CD4-positive, alpha-beta T cell treated with Interleukin-15 for 1 hour (primary cell): ENCODE results near the gene RSPO4.
"Not testable (repeated sequence)": the region's sequence is repeated elsewhere in the genome, so short reads cannot be mapped to it uniquely, and the experiment has no call there.

ENCODE experiments used
- DNase-seq: peaks from one replicate; pipeline ENCODE4 v3.0.0-alpha.2; 2020

Gene RSPO4

DNA sequence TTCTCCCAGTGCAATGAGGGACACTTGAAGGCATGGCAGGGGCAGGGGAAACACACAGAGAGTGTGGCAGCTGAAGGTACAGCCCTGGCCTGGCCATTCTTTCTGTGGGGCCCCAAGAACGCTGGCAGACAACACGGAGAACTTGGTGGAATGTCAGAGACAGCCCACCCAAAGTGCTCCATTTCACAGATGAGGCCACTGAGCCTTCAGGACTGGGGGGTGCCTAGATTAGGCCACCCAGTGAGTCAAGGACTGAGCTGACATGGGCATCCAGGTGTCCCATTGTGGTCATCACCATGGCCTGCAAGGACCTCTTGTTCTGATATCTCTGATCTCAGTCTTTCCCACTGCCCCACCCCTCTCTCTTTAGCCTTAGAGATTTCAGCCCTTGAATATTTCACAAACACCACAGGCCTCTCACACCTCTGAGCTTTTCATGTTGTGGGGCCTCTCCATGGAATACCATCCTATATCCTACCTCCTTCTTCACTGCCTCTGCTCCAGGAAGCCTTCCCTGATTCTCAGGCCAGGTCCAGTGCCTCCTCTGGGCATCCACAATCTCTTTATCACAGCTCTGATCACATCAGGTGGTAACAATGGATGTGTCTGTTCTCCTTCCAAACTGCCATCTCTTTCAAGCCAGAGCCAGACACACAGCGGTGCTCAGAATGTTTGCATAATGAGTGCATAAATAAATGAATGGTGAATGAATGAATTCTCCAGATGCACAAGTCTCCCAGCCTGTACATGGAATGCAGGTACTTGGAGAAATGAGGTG is 2.0 kb upstream of the RSPO4 start:
- DNase-seq = no peak

DNA sequence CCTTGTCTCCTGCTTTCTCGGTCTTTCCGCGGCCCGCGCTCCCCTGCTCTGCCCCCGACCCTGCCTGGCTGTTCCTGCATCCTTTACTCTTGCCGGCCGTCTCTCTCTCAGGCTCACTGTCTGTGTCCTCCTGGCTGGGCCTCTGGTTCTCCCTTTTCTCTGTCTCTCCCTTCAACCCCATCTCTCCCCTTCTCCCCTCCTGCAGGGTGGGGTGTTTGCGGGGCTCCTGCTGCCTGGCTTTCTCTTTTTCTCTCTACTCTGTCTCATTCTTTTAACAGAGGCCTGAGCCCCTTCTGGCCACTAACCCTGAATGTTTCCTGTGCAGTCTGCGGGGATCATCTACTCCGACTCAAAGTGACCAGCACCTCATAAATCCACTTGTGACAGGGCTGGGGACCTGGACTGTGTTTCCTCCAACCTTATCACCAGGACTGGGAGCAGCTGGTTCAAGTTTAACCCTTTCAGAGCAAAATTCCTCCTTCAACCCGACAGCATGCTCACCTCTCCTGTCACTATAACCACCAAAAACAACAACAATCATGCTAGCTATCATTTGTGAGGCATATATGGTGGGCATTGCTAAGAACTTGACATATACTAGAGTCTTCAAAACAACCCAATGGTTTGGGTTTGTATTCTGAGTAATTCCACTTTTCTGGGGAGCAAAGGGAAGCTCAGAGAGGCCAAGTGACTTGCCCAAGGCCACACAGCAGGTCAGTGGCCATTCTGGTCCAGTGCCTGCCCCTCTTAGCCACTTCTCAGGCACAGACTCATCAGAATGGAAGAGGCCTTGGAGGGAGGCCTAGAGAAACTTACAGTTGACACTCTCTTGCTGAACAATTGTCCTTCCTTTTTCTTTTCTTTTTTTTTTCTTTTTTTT is 811 bp upstream of the RSPO4 start:
- DNase-seq = no peak

DNA sequence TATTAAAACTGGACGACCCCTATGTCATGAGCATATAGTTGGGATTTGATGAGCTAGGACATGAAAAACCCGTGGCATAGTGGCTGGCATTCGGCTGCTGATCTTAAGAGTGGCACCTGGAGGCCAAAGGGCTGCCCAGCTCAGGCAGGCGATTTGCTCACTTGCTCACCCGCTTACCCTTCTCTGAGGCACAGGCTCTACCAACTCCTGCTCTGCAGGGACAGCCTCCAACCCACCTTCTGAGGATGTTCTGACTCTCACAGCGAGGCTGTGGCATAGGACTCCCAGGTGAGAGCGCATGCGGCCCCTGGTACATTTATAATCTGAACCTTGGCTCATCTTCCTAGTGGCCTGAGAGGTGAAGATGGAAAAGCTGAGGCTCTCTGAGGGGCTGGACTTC is 995 bp downstream of the RSPO4 start:
- DNase-seq = no peak

DNA sequence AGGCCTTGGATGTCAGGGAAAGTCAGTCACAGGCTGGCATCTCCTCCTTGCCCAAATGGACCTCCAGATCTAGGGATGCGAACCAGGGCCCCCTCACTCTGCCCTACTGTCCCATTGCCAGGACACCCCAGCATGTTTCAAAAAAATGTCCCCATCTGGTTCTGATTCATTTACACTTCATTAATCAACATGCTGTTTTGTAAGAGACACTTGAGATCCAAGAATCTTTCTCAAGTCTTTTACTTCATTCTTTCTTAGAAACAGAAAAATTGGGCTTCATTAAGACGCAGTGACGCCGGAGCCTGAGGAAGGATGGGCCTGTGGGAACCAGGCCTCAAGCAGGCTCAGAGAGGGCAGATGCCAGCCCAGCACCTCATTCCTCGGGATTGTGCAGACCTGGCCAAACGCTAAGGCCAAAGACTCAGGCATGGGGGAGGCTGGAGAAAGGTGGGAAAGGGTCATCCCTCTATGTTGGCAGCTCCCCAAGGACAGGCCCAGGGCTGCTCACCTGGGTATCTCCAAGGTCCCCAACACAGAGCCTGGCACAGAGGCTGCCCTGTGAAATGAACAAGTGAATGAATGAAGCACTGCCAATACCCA is 3.8 kb downstream of the RSPO4 start:
- no peak for DNase-seq

DNA sequence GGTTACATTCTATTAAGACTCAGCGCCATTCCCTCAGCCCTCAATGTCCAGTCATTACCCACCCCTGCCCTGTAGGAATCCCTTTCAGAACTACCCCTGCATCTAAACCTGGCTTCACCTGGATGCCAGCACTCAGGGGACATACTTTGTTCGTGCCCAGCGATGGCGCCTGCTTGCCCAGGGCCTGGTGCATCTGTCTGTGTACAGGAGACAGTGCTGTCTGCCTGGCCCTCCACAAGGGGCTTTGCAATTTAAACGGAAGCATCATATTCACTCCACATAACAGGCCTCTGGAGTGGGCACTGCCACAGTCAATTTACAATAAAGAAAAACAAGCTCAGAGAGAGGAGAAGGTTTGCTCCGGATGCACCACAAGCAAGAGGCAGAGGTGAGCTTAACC is 4.6 kb downstream of the RSPO4 start:
- DNase-seq = no peak

DNA sequence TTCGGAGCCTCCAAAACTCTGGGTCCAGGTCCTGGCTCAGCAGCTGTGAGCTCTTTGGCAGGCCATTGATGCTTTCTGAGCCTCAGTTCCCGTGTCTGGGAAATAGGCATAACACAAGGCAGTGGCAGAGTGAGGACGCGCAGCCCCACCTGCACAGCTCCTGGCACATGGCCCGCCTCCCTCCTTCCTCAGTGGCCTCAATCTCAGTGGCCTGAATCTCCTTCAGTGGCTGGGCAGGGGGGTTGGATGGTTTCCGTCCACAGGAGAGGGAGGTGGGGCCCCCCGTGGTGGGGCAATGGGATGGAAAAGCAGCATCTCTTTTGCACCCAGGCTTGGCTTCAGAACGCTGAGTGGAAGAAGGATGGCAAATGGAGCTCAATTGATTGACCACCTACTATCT is 5.1 kb downstream of the RSPO4 start:
- no peak for DNase-seq

DNA sequence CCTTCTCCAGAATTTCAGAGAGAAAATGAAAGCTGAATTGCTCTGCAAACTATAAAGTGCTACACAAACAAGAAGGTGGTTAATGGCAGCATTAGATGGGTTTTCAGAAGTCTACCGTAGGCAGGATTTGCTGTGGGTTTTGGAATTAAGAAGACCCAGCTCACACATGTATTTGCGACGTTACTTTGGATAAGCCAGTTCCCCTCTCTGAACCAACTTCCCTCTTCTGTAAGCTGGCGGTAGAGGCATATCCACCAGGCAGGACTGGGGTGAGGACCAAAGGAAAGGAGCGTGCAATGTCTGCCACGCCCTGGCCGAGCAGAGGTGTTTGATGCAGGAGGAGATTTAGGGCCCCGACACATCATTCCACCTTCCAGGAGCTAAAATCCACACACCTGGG is 6.9 kb downstream of the RSPO4 start:
- DNase-seq = no peak

DNA sequence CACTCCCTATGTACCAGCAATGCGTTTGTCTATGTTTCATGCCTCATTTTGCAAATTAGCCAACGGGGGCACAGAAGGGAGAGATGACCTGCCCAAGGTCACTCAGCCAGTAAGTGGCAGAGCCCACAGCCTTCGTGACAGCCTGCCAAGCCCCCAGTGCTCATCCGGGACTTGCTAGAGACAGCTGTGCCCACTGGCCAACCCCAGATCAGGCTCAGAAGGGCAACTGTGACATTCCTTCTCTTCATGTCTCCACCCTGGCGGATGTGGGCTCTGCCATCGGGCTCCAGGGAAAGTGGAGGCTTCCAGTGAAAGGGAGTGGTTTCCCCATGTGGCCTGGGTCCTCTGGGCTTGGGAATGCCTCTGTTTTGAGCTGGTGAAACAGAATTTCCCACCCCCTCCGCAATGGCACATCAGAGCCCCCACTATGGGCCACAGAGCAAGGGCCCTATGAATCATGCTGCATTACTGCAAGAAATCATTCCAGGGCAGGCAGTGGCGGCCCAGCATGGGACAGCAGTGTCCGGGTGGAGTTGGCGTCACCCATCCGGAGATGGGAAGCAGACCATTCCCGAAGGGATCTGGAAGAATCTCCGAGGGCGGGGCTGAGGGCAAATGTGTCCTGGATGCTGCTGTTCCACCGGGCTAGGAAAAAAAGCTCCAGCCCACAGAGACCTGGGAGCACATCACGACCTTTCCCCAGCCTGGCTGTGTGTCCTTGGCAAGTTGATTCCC is 9.1 kb downstream of the RSPO4 start:
- DNase-seq = no peak

DNA sequence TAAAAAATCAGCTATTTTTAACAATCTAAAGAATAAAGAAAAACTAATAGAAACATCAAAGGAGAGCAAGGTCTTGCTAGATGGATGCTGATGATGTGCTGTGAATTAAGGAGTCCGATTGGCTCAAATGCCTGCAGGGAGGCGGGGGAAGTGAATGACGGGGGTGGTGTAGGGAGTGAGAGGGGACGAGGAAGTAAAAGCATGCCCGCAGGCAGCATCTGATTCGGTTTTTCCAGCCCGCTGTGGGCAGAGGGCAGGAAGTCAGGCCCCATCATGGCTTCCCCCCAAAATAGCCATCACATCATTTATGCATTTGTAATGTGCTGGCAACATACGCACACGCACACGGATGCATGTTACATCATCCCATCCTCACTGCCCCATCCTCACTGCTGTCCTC is 10.3 kb downstream of the RSPO4 start:
- no peak for DNase-seq

DNA sequence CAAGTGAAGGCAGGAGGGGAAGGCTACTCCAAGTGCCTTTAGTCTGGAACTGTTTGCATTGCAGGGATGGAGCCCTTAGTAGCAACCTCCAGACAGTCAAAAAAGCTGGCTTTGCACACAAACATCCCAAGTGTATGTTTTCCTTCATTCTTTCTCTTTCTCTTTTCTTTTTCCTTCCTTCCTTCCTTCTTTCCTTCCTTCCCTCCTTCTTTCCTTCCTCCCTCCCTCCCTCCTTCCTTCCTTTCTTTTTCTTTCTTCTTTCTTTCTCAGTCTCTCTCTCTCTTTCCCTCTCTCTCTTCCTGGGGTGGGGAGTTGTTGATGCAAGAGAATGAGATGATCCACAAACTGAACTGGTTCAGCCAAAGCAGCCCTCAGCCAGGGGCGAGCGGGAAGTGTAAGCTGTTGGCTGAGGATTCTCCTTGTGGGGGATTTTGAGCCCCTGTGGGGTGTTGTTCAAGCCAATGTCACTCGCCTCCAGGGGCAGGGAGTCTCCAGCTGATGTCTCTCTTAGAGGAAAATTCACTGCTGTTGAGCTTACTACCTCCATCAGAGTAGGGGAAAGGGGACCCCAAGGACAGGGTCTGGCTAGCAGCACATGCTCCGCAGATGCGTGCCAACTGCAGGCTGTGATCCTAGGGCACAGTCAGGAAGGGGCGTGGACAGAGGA is 11.7 kb downstream of the RSPO4 start:
- no peak for DNase-seq

DNA sequence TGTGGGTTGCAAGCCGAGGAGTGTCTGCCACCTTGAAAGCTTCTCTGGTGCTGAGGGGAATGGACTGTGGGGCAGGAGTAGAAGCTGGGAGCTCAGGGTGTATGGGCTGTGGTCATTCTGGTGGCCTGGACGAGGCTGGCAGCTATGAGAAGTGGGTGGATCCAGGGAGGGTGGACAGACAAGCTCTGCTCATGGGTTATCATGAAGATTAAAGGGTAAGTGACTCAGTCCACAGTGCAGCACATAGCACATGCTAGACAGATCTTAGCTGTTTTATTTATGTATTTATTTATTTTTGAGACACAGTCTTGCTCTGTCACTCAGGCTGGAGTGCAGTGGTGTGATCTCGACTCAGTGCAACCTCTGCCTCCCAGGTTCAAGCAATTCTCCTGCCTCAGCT is 13.8 kb downstream of the RSPO4 start:
- no peak for DNase-seq

DNA sequence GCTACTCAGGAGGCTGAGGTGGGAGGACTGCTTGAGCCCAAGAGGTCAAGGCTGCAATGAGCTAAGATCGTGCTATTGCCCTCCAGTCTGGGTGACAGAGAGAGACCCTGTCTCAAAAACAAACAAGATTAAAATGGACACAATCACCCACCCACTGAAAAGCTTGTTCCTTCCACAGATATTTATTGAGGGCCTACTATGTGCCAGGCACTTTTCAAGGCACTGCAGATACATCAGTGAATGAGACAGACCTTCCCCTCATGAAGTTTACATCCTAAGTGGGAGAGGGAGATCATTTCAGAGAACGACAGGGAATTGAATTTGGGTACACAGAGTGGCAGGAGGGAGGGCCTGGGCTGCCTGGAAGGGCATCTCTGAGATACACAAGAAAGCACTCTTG is 14.4 kb downstream of the RSPO4 start:
- no peak for DNase-seq

DNA sequence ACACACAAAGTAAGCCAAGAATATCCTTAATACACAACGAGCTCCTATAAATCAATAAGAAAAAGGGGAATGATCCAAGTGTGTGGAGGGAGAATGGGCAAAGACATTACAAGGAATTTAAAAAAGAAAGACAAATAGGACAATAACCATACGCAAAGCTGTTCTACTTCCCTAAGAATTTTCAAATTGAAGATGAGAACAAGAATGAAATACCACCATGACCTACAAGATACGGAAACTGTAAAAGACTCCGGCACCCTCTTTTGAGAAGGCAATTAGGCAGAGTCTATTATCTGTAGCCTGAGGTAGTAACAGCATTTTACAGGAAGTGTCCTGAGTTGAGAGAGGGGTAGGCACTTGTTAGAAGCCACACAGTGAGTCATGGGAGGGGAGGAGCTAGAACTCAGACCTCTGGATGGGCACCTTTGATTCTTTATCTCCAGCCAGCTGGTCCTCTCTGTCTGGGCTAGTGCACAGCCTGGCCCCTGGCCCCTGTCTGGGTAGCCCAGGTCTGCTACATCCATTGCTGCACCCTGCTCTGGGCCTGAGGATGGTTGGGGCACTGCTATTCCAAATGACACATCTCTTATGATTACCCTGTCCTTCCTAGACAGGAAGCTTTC is 15.3 kb downstream of the RSPO4 start:
- DNase-seq = no peak

DNA sequence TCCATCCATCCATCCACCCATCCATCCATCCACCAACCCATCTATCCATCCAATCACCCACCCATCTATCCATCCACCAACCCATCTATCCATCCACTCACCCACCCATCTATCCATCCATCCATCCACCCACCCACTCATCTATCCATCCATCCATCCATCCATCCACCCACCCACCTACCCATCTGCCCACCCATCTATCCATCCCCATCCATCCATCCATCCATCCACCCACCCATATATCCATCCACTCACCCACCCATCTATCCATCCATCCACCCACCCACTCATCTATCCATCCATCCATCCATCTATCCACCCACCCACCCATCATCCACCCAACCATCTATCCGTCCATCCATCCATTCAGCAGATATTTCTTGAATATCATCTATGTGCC is 17.1 kb downstream of the RSPO4 start:
- not testable (repeated sequence) for DNase-seq

DNA sequence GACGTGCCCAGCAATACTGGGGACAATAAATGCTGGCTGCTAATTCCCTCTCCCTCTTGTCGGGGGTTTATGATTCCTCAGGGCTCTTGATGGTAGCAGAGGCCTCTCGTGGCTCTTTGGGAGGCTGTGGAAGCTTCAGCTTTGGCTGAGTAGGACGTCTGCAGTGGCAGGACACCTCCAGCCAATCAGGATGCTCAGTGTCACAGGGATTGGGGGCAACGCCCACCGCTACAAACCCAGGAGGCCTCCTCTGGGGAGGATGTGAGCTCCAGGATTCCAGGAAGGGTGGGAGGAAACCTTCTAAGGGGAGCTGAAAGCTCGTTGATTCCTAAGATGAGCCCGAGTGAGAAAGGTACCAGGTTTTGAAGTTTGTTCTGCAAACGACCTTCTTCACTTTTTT is 19.4 kb downstream of the RSPO4 start:
- no peak for DNase-seq

DNA sequence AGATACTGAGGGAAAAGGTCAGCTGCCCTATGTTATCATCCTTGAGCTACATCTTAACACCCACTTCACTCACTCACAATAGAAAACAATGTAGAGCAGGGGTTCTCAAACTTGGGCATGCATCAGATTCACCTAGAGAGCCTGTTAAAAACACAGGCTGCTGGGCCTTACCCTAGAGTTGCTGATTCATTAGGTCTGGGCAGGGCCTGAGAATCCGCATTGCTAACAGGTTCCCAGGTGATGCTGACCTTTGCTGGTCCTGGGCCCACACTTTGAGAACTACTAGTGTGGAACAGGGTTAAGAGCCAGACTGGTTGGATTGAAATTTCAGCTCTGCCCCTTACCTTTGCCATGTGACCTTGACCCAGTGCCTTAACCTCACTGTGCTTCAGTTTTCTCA is 25.1 kb downstream of the RSPO4 start:
- no peak for DNase-seq

DNA sequence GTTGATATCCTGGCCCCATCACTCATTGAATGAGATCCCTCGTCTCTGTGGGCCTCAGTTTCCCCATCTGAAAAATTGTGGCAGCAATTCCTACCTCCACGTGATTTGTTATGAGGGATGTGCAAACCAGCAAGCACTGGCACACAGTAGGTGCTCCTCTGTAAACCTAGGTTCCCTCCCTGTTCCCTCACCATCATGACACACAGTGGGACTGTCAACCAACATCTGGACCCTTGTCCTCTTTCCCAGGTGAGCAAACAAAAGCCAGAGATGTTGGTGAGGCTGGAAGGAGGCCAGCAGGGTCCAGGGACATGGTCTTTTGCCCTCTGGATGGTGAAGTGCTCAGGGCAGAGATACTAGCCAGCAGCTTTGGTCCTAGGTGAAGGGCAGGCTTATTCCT is 26.1 kb downstream of the RSPO4 start:
- DNase-seq = no peak

DNA sequence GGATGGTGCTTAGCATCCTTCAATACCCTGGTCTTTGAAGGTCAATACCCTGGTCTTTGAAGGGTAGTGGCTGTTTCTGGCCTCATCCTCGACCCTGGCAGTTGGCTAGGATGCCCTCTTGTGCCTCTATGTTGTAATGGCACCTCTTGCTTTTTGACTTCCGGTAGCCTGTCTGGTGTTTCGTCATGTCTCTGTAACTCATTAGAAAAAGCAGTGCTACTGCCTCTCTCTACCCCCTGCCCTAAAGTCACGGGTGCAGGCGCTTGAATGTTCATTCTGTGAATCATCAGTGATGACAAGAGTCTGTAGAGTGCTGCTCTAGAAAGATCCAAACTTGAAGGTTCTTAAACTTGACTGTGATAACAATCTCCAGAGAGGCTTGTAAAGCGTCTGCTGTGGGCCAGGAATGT is 28.3 kb downstream of the RSPO4 start:
- no peak for DNase-seq

DNA sequence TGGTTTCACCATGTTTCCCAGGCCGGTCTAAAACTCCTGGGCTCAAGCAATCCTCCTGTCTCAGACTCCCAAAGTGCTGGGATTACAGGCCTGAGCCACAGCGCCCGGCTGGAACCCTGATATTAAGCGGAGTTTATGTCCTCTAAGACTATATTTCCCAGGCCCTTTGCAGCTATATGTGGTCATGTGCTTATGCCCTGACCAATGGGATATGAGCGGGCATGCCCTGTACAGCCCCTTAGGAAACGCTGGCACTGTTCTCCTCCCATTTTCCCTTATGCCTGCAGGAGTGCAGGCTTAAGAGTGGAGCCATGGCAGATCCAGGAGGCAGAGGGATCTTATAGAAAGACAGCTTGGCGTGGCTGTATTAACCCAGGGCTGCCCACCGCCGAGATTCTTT is 29.9 kb downstream of the RSPO4 start:
- no peak for DNase-seq

DNA sequence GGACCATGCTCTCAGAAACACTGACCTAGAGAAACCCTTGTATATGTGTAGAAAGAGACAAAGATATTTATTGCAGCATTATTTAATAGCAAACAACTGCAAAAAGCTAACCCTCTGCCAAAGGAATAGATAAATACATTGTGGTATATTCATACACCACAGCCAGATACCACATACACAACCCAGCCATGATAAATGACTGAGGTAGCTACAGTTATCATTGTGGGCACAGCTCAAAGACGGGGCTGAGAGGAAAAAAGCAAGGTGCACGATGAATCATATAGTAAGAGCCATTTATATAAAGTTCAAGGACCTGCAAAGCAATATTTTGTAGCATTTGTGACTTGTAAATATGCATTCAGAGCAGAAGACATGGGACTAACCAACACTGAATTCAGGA is 30.8 kb downstream of the RSPO4 start:
- DNase-seq = no peak

DNA sequence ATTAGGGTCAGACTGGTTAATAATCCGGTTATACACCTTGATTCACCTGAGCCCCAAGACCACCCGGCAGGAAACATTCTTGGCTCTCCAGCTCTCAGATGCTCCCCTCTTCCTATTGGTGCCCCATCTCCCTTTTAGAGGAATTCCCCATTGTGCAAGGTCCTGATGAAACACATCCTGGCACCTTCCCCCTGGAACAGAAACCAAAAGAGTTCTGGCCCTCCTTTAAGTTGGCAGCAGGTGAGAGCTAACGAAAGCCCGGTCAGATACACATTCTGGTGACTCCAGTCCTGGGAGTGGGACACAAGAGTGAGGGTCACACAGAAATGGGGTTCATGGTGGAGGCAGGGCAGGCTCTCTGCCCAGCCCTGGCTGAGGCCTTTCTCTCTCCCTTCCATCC is 32.2 kb downstream of the RSPO4 start:
- DNase-seq = no peak
